H9 (cell line): ENCODE measurements around the gene GPC4. TPM values are rescaled to one million over a fixed set of nuclear protein-coding genes. Genes with fewer than 3 reads are reported as not detected.

Experiments used
- DNase-seq: peaks from one replicate; pipeline ENCODE4 v3.0.0-alpha.2; 2017
- H2AFZ ChIP-seq: one replicate; pipeline ENCODE4 v1.6.1; 2013; ENCODE audit warnings: mild to moderate bottlenecking, low read length, control low read depth, moderate library complexity
- H2AK5ac ChIP-seq: 2 replicates; pipeline ENCODE4 v1.6.1; 2013; ENCODE audit warnings: low read length, control low read depth, mixed read lengths; ENCODE audit not compliant: insufficient read length
- H2BK120ac ChIP-seq: one replicate; pipeline ENCODE4 v1.6.1; 2013; ENCODE audit warnings: low read depth, mild to moderate bottlenecking, low read length, control low read depth, inconsistent platforms; ENCODE audit not compliant: poor library complexity, severe bottlenecking
- H2BK12ac ChIP-seq: 2 replicates; pipeline ENCODE4 v1.6.1; 2013; ENCODE audit warnings: low read length, control low read depth, mixed read lengths, low read depth; ENCODE audit not compliant: insufficient read length
- H2BK15ac ChIP-seq: 2 replicates; pipeline ENCODE4 v1.6.1; 2013; ENCODE audit warnings: low read depth, low read length, control low read depth
- H2BK20ac ChIP-seq: one replicate; pipeline ENCODE4 v1.6.1; 2013; ENCODE audit warnings: low read depth, mild to moderate bottlenecking, low read length, control low read depth, inconsistent platforms; ENCODE audit not compliant: poor library complexity, severe bottlenecking
- H2BK5ac ChIP-seq: 2 replicates; pipeline ENCODE4 v1.6.1; 2013; ENCODE audit warnings: low read length, control low read depth, mixed read lengths; ENCODE audit not compliant: insufficient read length
- H3K14ac ChIP-seq: 2 replicates; pipeline ENCODE4 v1.6.1; 2013; ENCODE audit warnings: low read length, control low read depth; ENCODE audit not compliant: insufficient read depth
- H3K18ac ChIP-seq: 2 replicates; pipeline ENCODE4 v1.6.1; 2013; ENCODE audit warnings: low read depth, mild to moderate bottlenecking, mixed read lengths, low read length, control low read depth; ENCODE audit not compliant: insufficient read length
- H3K23ac ChIP-seq: 2 replicates; pipeline ENCODE4 v1.6.1; 2013; ENCODE audit warnings: low read length, control low read depth, mixed read lengths, low read depth; ENCODE audit not compliant: insufficient read length
- H3K23me2 ChIP-seq: 2 replicates; pipeline ENCODE4 v1.6.1; 2013; ENCODE audit warnings: low read depth, mild to moderate bottlenecking, mixed read lengths, low read length, control low read depth; ENCODE audit not compliant: insufficient read length, poor library complexity, severe bottlenecking
- H3K27ac ChIP-seq: 2 replicates; pipeline ENCODE4 v1.5.1; 2013; ENCODE audit warnings: low read length, control low read depth, mixed read lengths, low read depth; ENCODE audit not compliant: insufficient read length
- H3K27me3 ChIP-seq: 2 replicates; pipeline ENCODE4 v1.6.1; 2013; ENCODE audit warnings: low read length, control low read depth, inconsistent platforms; ENCODE audit not compliant: insufficient read depth
- H3K4ac ChIP-seq: 2 replicates; pipeline ENCODE4 v1.6.1; 2013; ENCODE audit warnings: low read depth, mild to moderate bottlenecking, control low read depth, inconsistent platforms, low read length, moderate library complexity
- H3K4me1 ChIP-seq: 2 replicates; pipeline ENCODE4 v1.6.1; 2013; ENCODE audit warnings: low read length, control low read depth, inconsistent platforms; ENCODE audit not compliant: insufficient read depth
- H3K4me2 ChIP-seq: 2 replicates; pipeline ENCODE4 v1.6.1; 2013; ENCODE audit warnings: low read length, control low read depth, mixed read lengths; ENCODE audit not compliant: insufficient read length, insufficient read depth
- H3K56ac ChIP-seq: 2 replicates; pipeline ENCODE4 v1.6.1; 2013; ENCODE audit warnings: low read depth, mild to moderate bottlenecking, mixed read lengths, low read length, control low read depth; ENCODE audit not compliant: insufficient read length
- H3K79me1 ChIP-seq: 2 replicates; pipeline ENCODE4 v1.6.1; 2013; ENCODE audit warnings: low read depth, mild to moderate bottlenecking, moderate library complexity, low read length, control low read depth, inconsistent platforms; ENCODE audit not compliant: insufficient read depth, poor library complexity, severe bottlenecking
- H3K79me2 ChIP-seq: 2 replicates; pipeline ENCODE4 v1.6.1; 2013; ENCODE audit warnings: low read length, control low read depth, inconsistent platforms; ENCODE audit not compliant: insufficient read depth
- H3K9ac ChIP-seq: 2 replicates; pipeline ENCODE4 v1.6.1; 2013; ENCODE audit warnings: low read length, control low read depth, mixed read lengths; ENCODE audit not compliant: insufficient read length; ENCODE audit errors: extremely low read depth
- H3K9me3 ChIP-seq: one replicate; pipeline ENCODE4 v1.6.1; 2013; ENCODE audit warnings: low read depth, low read length, inconsistent platforms; ENCODE audit not compliant: control insufficient read depth
- H3T11ph ChIP-seq: one replicate; pipeline ENCODE4 v1.6.1; 2013; ENCODE audit warnings: mild to moderate bottlenecking, low read length, control low read depth, inconsistent platforms
- H4K20me1 ChIP-seq: one replicate; pipeline ENCODE4 v1.6.1; 2013; ENCODE audit not compliant: control insufficient read depth, insufficient read length, insufficient read depth
- H4K5ac ChIP-seq: 2 replicates; pipeline ENCODE4 v1.6.1; 2013; ENCODE audit warnings: low read depth, mild to moderate bottlenecking, mixed read lengths, low read length, control low read depth; ENCODE audit not compliant: insufficient read length
- H4K8ac ChIP-seq: replicated peaks from 2 replicates; pipeline ENCODE4 v1.6.1; 2013; ENCODE audit warnings: low read length, control low read depth, mixed read lengths, low read depth; ENCODE audit not compliant: insufficient read length
- H4K91ac ChIP-seq: 2 replicates; pipeline ENCODE4 v1.6.1; 2013; ENCODE audit warnings: low read depth, mild to moderate bottlenecking, moderate library complexity, mixed read lengths, low read length, control low read depth; ENCODE audit not compliant: insufficient read length
- H3K27ac Mint-ChIP-seq, 3 experiments: 2 replicates in 2 of 3; 3 replicates in 1 of 3; pipeline ENCODE4 v1.8.0; 2020 to 2021; ENCODE audit warnings: mixed read lengths in 3 of 3, mild to moderate bottlenecking in 1 of 3, moderate library complexity in 1 of 3
- H3K27me3 Mint-ChIP-seq: 2 replicates; pipeline ENCODE4 v1.8.0; 2021; ENCODE audit warnings: low read depth, mild to moderate bottlenecking, moderate library complexity, mixed read lengths
- H3K36me3 Mint-ChIP-seq, 3 experiments: 2 replicates in 2 of 3; 3 replicates in 1 of 3; pipeline ENCODE4 v1.8.0; 2020 to 2021; ENCODE audit warnings: low read depth in 3 of 3, mixed read lengths in 3 of 3; ENCODE audit not compliant: insufficient read depth in 1 of 3
- H3K4me1 Mint-ChIP-seq, 2 experiments: 2 replicates each; pipeline ENCODE4 v1.8.0; 2020; ENCODE audit warnings: mixed read lengths in 2 of 2
- H3K4me3 Mint-ChIP-seq, 2 experiments: 2 replicates in 1 of 2; 3 replicates in 1 of 2; pipeline ENCODE4 v1.8.0; 2020 to 2021; ENCODE audit warnings: mild to moderate bottlenecking in 2 of 2, mixed read lengths in 2 of 2, moderate library complexity in 1 of 2
- H3K9me3 Mint-ChIP-seq, 2 experiments: 2 replicates in 1 of 2; 3 replicates in 1 of 2; pipeline ENCODE4 v1.8.0; 2020; ENCODE audit warnings: mild to moderate bottlenecking in 2 of 2, mixed read lengths in 2 of 2, moderate library complexity in 1 of 2
- CTCF ChIP-seq: fragments of 200-600 bp; sonication (generic); conservative IDR thresholded peaks from 3 replicates; pipeline ENCODE4 v1.8.0; 2021; ENCODE audit warnings: antibody characterized with exemption, mild to moderate bottlenecking
- WGBS: extraction: QIAGEN DNeasy Blood & Tissue Kit; methylation state at CpG from one replicate; pipeline ENCODE4 v1.1.7; 2013; ENCODE audit warnings: missing lambda C conversion rate, low lambda C conversion rate, mixed read lengths; ENCODE audit not compliant: insufficient read length; ENCODE audit errors: extremely low coverage; 5-methylcytosine and 5-hydroxymethylcytosine counted together
- total RNA-seq: library from RNA; stranded (reverse); gene quantifications from 2 replicates; pipeline ENCODE4 v1.2.1, GENCODE V29; 2021

The GPC4 gene
- total RNA-seq, 1 experiment from 2014 or later, result 416 TPM

- peaks cover 0 to 5% (median 0%) of the 10 kb centered on the region in 3 experiments; a peak in 3 of 7 replicates for H3K36me3 Mint-ChIP-seq
- Histone ChIP-seq H3K27ac (no peak overlapping the region), H4K5ac (no peak overlapping the region), H3K23ac (no peak overlapping the region), H4K91ac (no peak overlapping the region), H2AK5ac (no peak overlapping the region), H3K27me3 (no peaks in the 10 kb centered on the region), H3K4ac (no peak overlapping the region), H4K8ac (no peak overlapping the region), H3K23me2 (no peaks in the 10 kb centered on the region), H3K14ac (peak overlapping the region; percentile 81), H3K9me3 (no peaks in the 10 kb centered on the region), H2BK5ac (no peak overlapping the region), H3K18ac (no peak overlapping the region), H3K79me2 (no peaks in the 10 kb centered on the region), H2BK120ac (no peak overlapping the region), H3T11ph (no peak overlapping the region), H3K9ac (no peak overlapping the region), H4K20me1 (no peaks in the 10 kb centered on the region), H2BK15ac (no peak overlapping the region), H3K56ac (no peak overlapping the region), H2AFZ (no peak overlapping the region), H3K4me1 (peaks cover 36% of the 10 kb centered on the region; the same call in 1 of the 2 replicates), H3K4me2 (no peak overlapping the region), H2BK12ac (no peak overlapping the region), H2BK20ac (no peak overlapping the region), H3K79me1 (no peaks in the 10 kb centered on the region)
- no peak for TF ChIP-seq CTCF
- peaks cover 49 to 65% of the 10 kb centered on the region in 2 experiments for H3K4me1 Mint-ChIP-seq
- peak overlapping the region; percentile 65 to 96 (median 85); a peak in 6 of 7 replicates for H3K27ac Mint-ChIP-seq
- peaks cover 0 to 2% of the 10 kb centered on the region in 2 experiments; a peak in 1 of 5 replicates for H3K9me3 Mint-ChIP-seq
- H3K27me3 Mint-ChIP-seq, result peaks cover 5% of the 10 kb centered on the region
- WGBS, result no CpG with 5 or more reads among the region's 6 CpGs
- DNase-seq, result no peak
- peak overlapping the region in 1 of 2 experiments; percentile 45; a peak in 4 of 5 replicates for H3K4me3 Mint-ChIP-seq
Observed at GRCh38 chrX:133435544-133436124, 20.3 kb upstream of the GPC4 start.
